Measurements from ENCODE around the gene ERMN. TPM values are rescaled to one million over a fixed set of nuclear protein-coding genes. Genes with fewer than 3 reads are reported as not detected.

Gene ERMN
- total RNA-seq, 2 donors from 2014 or later = 0.17 TPM; not detected in 1

DNA sequence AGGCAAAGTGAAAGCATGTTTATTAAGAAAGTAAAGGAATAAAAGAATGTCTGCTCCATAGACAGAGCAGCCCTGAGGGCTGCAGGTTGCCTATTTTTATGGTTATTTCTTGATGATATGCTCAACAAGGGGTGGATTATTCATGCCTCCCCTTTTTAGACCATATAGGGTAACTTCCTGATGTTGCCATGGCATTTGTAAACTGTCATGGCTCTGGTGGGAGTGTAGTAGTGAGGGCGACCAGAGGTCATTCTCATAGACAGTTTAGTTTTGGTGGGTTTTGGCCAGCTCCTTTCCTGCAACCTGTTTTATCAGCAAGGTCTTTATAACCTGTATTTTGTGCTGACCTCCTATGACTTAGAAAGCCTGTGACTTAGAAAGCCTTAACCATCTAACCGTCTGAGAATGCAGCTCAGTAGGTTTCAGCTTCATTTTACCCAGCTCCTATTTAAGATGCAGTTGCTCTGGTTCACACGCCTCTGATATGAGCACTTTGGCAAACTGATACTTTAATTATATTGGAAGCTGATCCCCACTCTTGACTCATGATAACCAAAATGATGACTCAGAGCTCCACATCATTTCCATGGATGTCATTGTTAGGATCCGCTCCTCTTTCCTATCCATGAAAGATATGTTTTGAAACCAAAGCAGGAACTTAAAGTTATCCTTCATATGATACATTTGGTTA lies 14.5 kb upstream of the ERMN start:
- 86% methylated on average over 4 of the region's 4 CpGs for WGBS
- H3K27ac ChIP-seq = no peak overlapping the region
- intact Hi-C loops (cut with DNase I) = no loop called here
- H3K9me3 ChIP-seq = no peaks in the 10 kb centered on the region
- TF ChIP-seq POLR2AphosphoS5 (IDR thresholded peaks at IDR 0.05) = no peak
- TF ChIP-seq, protein P1, sequence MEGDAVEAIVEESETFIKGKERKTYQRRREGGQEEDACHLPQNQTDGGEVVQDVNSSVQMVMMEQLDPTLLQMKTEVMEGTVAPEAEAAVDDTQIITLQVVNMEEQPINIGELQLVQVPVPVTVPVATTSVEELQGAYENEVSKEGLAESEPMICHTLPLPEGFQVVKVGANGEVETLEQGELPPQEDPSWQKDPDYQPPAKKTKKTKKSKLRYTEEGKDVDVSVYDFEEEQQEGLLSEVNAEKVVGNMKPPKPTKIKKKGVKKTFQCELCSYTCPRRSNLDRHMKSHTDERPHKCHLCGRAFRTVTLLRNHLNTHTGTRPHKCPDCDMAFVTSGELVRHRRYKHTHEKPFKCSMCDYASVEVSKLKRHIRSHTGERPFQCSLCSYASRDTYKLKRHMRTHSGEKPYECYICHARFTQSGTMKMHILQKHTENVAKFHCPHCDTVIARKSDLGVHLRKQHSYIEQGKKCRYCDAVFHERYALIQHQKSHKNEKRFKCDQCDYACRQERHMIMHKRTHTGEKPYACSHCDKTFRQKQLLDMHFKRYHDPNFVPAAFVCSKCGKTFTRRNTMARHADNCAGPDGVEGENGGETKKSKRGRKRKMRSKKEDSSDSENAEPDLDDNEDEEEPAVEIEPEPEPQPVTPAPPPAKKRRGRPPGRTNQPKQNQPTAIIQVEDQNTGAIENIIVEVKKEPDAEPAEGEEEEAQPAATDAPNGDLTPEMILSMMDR (IDR thresholded peaks at IDR 0.05) = no peak
- no peak for TF ChIP-seq POLR2A (IDR thresholded peaks at IDR 0.05)
- no peak overlapping the region for H3K4me3 ChIP-seq
- H3K4me1 ChIP-seq (replicated peaks) = no peaks in the 10 kb centered on the region
- no peaks in the 10 kb centered on the region for H3K36me3 ChIP-seq
- no peaks in the 10 kb centered on the region for H3K27me3 ChIP-seq (replicated peaks; ENCODE audit: insufficient read depth)
- no peak for DNase-seq (ENCODE audit: low spot score)

DNA sequence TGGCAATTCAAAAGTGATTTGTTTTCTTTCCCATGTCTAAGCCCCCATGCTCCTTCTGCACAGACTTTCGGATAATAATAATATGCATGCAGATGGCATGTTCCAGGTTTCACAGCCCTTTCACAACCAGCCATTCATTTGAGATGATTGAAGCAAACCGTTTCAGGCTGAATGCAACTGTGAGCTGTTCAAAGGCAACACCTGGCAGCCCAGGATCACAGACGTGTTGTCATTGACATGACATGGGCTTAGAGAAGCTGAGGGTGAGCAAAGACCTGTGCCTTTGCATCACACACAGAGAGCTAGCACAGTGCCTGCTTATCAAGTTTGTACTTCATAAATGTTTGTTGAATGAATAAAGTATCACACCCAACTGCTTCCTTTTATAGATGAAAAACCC lies 12.4 kb upstream of the ERMN start:
- no peak for DNase-seq (ENCODE audit: low spot score)
- H3K36me3 ChIP-seq = no peaks in the 10 kb centered on the region
- H3K9me3 ChIP-seq = no peaks in the 10 kb centered on the region
- TF ChIP-seq POLR2A (IDR thresholded peaks at IDR 0.05) = no peak
- TF ChIP-seq, protein P1 (IDR thresholded peaks at IDR 0.05) = no peak
- no peak for TF ChIP-seq POLR2AphosphoS5 (IDR thresholded peaks at IDR 0.05)
- WGBS = 69% methylated on average over 3 of the region's 3 CpGs
- intact Hi-C loops (cut with DNase I) = no loop called here
- H3K27me3 ChIP-seq (replicated peaks; ENCODE audit: insufficient read depth) = no peaks in the 10 kb centered on the region
- H3K4me1 ChIP-seq (replicated peaks) = no peaks in the 10 kb centered on the region
- H3K4me3 ChIP-seq = no peak overlapping the region
- no peak overlapping the region for H3K27ac ChIP-seq

DNA sequence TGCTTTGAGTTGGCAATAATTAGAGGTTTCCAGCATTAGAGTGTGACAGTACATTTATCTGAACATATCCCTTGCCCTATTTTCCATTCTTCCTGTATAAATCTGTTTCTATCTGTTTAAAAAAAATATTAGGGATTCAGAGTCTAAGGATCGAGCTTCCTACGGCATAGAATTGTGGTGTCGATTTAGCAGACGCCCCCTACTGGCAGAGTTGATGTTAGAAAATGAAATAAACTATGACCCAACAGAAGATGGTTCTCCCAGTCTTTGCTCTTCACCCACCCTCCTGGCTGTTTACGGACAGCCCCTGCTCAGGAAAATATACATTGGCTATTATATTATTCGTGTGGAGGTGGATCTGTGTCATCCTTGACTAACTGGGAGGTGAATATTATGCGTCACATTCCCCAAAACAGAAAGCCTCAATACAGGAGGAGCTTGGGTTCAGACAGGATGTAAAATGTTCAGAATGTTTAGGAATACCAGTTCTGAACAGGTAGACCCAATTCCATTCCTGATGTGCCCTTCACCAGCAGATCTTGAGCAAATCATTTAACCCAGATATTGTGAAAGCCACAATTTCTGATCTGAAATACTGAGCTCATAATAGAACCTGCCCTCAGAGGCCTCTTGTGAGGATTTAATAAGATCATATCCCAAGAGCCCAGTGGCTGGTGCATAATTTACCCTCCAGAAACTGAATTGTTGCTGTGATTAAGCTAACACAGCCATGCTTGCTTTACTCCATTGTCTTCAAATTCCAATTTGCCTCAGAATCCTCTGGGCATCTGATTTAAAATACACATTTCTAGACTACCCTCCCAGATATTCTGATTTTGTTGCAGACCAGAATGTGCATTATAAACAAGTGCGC lies 10.8 kb upstream of the ERMN start:
- WGBS = 44% methylated on average over 8 of the region's 8 CpGs
- no peak for TF ChIP-seq POLR2AphosphoS5 (IDR thresholded peaks at IDR 0.05)
- TF ChIP-seq, protein P1 (IDR thresholded peaks at IDR 0.05) = peak in 3 of 4 experiments; percentile 41 to 63 (median 43)
- no peak for TF ChIP-seq POLR2A (IDR thresholded peaks at IDR 0.05)
- no peaks in the 10 kb centered on the region for H3K9me3 ChIP-seq
- intact Hi-C loops (cut with DNase I) = no loop called here
- H3K4me3 ChIP-seq = no peak overlapping the region
- no peaks in the 10 kb centered on the region for H3K36me3 ChIP-seq
- H3K27ac ChIP-seq = no peak overlapping the region
- H3K4me1 ChIP-seq (replicated peaks) = no peaks in the 10 kb centered on the region
- DNase-seq (ENCODE audit: low spot score) = peak; percentile 34
- H3K27me3 ChIP-seq (replicated peaks; ENCODE audit: insufficient read depth) = no peaks in the 10 kb centered on the region

DNA sequence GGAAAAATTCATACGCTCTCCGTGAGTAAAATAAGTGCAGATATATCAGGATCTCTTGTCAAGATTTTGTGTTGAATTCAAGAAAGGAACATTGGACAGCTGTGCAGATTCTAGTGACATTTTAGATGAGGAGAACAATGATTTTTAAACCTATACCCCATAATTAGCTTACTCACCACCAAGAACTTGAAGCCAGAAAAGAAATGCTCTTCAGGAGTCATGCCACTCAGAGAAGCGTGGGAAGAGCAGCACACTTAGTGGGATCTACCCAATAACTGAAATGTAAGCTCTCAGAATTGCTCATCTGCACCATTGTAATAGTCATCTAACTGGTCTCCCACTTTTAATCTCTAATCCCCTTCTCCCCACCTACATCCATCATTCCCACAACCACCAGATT lies 9.2 kb upstream of the ERMN start:
- Histone ChIP-seq H3K9me3 (no peaks in the 10 kb centered on the region), H3K27me3 (replicated peaks; ENCODE audit: insufficient read depth) (no peaks in the 10 kb centered on the region), H3K36me3 (no peaks in the 10 kb centered on the region), H3K27ac (no peak overlapping the region), H3K4me1 (replicated peaks) (no peaks in the 10 kb centered on the region), H3K4me3 (no peak overlapping the region)
- no peak for DNase-seq (ENCODE audit: low spot score)
- WGBS = 90% methylated on average over 3 of the region's 3 CpGs
- no peak for TF ChIP-seq POLR2A (IDR thresholded peaks at IDR 0.05)
- TF ChIP-seq POLR2AphosphoS5 (IDR thresholded peaks at IDR 0.05) = no peak
- TF ChIP-seq, protein P1 (IDR thresholded peaks at IDR 0.05) = no peak
- intact Hi-C loops (cut with DNase I) = no loop called here

Data from prostate gland (tissue), 2 donors.